NCI-H1092 treated with DMSO at 0.1 percent for 48 hours (cell line): ENCODE data around the gene GYPA.
"Not testable (repeated sequence)": the region's sequence is repeated elsewhere in the genome, so short reads cannot be mapped to it uniquely, and the experiment has no call there.

Experiments
- DNase-seq: peaks from one replicate; lab custom pipeline; 2025; lab: John Stamatoyannopoulos, UW

Gene GYPA

GRCh38 chr4:144140594-144141295 is at the start of gene GYPA:
TSS of gene GYPA (minus strand) at chr4:144140718. CDS start at chr4:144140635, 83 bp downstream.
- DNase-seq: not testable (repeated sequence)

- no peak for DNase-seq
Measured at GRCh38 chr4:144190009-144190408, 49.5 kb upstream of the GYPA start.

DNA sequence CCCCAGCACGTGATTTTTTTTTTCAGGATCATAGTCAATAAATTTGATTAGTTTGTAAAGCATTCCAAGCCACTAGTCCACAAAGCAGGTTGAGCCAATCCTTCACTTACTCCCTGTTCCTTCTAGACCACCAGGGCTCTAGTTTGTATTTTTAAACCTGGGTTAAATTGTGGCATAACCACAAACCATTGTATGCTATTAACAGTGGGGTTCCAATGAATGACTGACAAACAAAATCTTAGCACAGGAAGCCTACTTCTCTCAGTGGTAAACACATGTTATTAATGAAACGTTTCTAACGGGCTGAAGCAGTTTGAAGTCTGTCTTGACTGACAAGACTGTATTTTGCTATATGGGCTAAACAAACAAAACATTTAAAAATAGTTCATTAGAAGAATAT is 48.6 kb upstream of the GYPA start:
- DNase-seq: no peak

GRCh38 chr4:144185086-144185485 is 44.6 kb upstream of the GYPA start:
- DNase-seq: no peak

DNA sequence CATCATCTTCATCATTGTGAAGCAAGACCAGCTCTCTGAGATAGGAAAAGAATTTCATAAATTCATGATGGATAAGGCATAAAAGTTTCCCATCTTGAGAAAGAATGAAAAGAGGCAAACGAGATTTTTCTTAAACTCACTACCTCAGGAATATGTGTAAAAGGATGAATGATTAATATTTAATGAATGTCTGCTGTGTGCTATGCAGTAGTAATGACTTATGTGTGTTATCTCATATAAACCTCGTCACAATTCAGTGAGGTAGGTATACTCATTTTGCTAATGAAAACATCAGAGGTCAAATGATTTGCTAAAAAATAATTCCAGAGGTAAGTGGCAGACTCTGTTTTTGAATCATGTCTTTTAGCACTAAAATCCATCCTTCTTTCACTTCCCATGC is 42.6 kb upstream of the GYPA start:
- DNase-seq: no peak

GRCh38 chr4:144181391-144181790 is 40.9 kb upstream of the GYPA start:
- no peak for DNase-seq

DNA sequence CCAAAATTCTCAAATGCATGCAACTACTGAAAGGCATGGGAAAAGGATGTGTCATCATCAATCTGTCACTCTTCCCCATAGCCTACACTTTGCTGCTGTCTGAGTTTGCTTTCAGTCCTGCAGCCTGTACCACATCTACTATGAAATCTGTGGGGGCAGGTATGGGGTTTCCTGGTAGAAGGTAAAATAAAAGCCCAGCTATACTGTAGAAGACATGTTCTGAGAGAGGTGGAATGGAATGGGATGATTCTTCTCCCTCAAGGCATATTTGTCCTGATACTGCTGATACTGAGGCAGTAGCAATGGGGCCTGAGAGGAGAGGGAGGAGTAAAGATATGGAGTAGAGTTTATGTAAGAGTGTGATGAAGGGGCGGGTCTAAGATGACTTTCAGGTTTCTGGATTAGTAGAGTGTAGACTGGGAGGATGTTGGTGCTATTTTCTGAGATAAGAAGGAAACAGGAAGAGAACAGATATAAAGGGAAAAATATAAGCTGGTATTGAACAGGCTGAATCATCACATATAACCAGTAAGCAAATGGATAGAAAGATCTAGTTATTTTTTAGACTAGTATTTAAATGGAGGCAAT is 38.7 kb upstream of the GYPA start:
- DNase-seq: no peak

DNA sequence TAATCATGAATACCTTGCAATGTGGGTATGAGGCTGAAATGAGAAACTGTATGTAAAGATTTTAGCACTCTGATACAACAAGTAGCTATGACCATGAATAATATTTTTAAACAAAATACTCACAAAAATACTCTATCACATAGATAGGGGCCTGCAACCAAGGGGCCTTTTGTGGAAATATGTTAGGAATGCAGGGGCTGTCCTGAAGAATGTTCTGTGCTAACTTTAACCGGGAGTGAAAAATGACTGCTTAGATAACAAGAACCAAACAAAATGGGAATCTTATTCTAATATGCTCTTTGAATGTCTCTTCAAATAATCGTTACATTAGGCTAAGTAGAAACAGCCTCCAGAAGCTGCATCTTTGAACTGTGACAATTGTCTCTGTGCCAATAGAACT is 37.9 kb upstream of the GYPA start:
- DNase-seq: no peak

- no peak for DNase-seq
Measured at GRCh38 chr4:144176476-144176875, 36.0 kb upstream of the GYPA start.

DNA sequence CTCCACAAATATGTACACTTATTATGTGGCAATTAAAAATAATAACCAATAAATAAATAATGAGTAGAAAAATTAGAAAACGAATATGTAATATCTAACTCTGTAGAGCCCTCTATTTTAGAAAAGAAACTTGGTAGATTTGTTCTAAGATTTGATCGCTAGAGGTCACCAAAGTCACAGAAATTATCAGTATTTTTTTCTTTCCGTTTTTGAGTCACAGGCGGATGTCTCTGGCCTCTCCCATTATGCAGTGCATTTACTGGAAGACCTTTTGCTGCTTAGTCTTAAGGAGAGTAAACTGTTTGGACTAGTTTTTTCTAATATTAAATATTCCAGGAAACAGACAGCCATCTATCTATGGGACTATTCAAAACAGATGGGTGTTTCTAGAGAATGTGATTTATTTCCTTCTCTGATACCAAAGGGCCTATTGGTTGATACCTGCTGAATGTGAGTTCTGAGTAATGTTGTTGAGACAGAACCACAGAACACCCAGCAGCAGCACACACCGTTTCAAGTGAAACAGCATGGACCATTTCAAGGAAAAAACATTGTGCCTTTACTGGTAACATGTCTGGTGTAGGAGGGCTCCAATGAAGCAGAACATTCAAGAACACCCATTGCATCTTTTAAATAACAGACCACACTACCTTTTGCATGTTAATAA is 34.0 kb upstream of the GYPA start:
- DNase-seq: peak; percentile 42

DNA sequence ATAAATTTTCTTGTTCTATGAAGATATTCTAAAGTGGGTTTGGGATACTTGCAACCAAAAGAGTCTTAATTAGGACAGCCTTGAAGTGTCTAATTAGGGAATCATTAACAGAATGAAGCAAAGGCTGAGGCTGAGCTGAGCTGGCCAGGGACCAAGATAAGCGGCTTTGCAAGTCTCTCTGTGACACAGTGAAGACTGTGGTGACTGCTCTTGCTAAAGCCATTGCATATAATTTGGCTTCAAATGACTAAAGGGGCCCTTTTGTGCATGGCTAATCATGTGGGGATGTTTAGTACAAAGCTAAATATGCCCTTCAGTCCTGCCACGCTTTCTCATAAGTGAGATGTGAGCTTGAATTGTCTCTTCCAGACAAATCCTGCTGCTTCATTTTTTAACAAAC is 31.2 kb upstream of the GYPA start:
- DNase-seq: no peak

DNA sequence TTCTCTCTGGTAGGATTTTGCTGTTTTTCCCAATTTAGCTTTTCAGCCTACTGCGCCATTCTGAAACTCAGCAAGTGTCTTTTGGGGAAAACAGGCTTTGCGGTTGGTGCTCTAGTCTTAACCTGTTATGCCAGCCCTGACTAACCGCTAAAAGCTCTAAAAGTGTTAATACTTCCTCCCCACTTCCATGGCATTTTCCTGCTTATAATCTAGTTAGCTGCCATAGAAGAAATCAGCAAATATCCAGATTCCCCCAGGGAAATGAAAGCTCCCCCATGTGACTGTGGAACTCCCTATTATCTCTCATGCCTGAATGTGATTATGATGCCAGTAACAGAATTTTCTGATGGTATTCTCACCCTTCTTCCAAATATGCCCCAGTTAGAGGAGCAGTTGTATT is 28.7 kb upstream of the GYPA start:
- DNase-seq: no peak

- no peak for DNase-seq
Measured at GRCh38 chr4:144154044-144154443, 13.5 kb upstream of the GYPA start.

DNA sequence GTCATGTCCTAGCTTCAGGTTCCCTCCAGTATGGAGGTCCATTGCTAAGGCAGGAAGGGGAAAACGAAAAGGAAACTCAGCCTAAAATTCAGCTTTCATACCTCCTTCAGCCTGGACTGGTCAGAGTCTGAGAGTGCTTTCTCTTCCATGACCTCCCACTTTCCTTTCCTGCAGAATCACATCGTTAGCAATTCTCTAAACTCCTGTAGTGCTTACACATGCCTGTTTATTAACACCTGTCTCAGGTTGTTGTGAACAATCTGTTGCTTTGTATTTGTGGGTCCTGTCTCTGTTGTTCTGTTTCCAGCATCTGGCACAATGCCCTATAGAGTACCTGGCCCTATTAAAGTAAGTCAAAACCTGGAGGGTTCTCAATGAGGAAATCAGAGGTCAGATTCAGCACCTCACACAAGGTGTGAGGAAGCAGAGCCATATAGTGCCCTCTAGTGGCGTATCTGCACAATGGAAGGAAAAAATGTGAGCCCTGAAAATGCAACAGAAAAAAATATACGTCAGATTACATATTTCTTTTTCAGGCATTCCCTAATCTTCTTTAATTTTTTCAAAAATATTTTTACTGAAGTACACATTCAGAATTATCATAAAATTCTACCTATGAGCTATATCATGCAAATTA is 2.3 kb upstream of the GYPA start:
- DNase-seq: peak; percentile 2

DNA sequence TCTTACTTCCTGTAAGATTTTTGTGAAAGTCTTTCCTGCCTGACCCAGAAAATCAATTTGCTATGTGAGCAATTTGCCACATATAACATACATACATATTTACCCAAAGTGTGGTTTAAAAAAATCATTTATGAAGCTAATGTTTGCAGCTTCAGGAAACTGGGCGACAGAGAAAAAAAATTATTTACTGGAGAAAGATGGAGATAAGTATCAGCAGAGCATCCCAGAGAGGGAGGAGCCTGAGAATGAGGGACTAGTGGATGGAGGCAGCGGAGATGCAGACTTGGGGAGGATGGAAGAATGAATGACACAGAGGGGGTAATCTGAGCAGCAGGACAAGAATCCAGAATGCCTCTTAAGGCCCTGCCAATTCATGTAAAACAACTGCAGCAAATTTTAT is 975 bp upstream of the GYPA start:
- DNase-seq: no peak

DNA sequence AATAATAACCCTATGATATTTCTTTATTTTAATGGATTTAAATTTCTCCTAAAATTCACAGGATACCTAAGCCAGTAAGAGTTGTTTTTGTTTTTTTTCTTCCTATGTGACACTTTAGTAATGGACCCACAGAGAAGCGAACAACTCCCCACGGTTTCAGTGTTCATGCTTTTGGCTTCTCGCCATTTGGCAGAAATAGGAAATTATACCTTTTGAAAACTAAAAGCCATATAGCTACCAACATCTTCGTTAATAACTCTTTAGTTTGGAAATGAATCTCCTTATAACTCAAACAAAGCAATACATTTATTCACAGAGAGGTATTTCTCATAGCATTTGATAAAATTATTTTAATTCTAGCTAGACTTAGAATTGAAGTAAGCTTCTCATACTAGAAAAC is 527 bp downstream of the GYPA start:
- not testable (repeated sequence) for DNase-seq

- DNase-seq: not testable (repeated sequence)
Measured at GRCh38 chr4:144139547-144139946, 971 bp downstream of the GYPA start.

DNA sequence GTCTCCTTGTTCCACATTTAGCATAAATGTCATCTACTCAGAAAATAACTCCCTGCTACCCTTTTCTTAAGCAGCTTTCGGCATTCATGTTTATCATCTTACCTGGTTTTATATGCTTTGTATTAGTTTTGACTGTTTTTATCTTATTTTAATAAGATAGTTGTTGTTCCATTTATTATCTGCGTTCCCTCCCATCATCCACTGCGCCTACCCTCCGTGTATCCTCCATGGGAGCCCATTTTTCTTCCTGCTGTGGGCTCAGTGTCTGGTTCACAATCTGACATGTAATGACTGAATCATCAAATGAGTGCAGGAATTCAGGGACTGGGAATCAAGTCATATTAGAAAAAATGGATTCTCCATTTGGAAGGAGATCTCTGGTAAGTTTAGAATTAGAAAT is 2.3 kb downstream of the GYPA start:
- not testable (repeated sequence) for DNase-seq

GRCh38 chr4:144137137-144137931 is 3.2 kb downstream of the GYPA start:
- not testable (repeated sequence) for DNase-seq

- not testable (repeated sequence) for DNase-seq
Measured at GRCh38 chr4:144136189-144136588, 4.3 kb downstream of the GYPA start.

DNA sequence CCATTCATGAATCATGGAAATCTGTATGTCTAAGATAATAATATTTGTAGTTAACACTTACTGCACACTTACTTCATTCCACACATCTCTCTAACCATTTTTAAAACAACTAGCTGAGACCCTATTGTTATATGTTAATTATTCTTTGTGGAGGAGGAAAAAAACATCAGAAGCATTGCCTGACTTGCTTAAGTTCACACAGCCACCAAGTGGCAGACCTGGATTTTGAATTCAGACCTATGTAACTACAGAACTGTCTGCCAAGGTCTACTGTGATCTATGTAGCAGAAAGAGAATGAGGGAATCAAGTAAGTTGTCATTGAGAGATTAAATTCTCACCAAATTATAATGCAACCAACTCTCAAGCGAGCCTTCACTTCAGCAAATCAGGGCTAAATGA is 10.4 kb downstream of the GYPA start:
- not testable (repeated sequence) for DNase-seq

DNA sequence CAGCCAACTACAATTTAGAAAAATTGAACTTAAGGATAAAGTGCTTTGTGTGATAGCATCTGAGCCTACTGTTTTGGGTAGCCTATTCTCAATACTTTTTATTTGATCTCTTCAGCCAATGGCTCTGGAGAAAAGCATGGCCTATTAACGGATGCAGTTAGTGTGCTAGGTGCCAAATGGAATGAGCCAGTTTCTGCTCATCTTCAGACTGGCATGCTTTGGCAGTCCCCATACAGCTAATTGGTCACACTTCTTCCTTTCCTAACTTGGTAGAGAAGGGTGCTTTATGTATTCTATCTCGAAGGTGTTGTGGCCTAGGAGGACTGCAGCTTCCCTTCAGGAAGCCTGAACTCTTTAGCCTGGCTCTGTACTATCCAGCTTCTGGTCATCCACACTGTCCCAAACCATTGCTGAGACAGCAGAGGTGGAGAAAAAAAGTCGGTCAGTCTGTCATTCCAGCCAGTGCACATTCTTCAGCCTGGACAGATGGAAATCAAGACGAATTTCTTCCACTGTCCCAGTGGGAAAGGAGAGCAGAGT is 11.1 kb downstream of the GYPA start:
- not testable (repeated sequence) for DNase-seq
